ENCODE measurements around the gene PGS1. TPM values are rescaled to one million over a fixed set of nuclear protein-coding genes. Genes with fewer than 3 reads are reported as not detected.

PGS1 gene
- total RNA-seq, 4 donors from 2014 or later, result 30.7 to 45.9 (median 35.6) TPM

GRCh38 chr17:78332991-78333390 is 45.5 kb upstream of the PGS1 start:
- intact Hi-C loops (cut with DNase I), result no loop called here
- peaks cover 6 to 21% (median 15%) of the 10 kb centered on the region in 4 donors for H3K4me1 ChIP-seq
- 82% methylated on average over 4 of the region's 4 CpGs for WGBS
- H3K27ac ChIP-seq (replicated peaks in 1 of 4), result no peak overlapping the region
- H3K4me3 ChIP-seq, result no peak overlapping the region
- DNase-seq (ENCODE audit: extremely low spot score), result no peak
- no peak for TF ChIP-seq POLR2A (IDR thresholded peaks at IDR 0.05; ENCODE audit: low read depth)
- TF ChIP-seq POLR2AphosphoS5 (IDR thresholded peaks at IDR 0.05), result no peak
- no peak for TF ChIP-seq EP300 (IDR thresholded peaks at IDR 0.05)
- no peak for TF ChIP-seq CTCF (IDR thresholded peaks at IDR 0.05)
- H3K27me3 ChIP-seq, result no peaks in the 10 kb centered on the region
- H3K36me3 ChIP-seq, result no peaks in the 10 kb centered on the region
- no peaks in the 10 kb centered on the region for H3K9me3 ChIP-seq

GRCh38 chr17:78335209-78335608 is 43.2 kb upstream of the PGS1 start:
- no peak overlapping the region for H3K27ac ChIP-seq (replicated peaks in 1 of 4)

GRCh38 chr17:78337244-78338109 is 41.0 kb upstream of the PGS1 start:
- Histone ChIP-seq H3K4me1 (peaks cover 14 to 23% (median 17%) of the 10 kb centered on the region in 4 donors), H3K27ac (replicated peaks in 1 of 4) (no peak overlapping the region), H3K27me3 (no peaks in the 10 kb centered on the region), H3K9me3 (no peaks in the 10 kb centered on the region), H3K4me3 (no peak overlapping the region), H3K36me3 (no peaks in the 10 kb centered on the region)
- intact Hi-C loops (cut with DNase I), result no loop called here
- 86% methylated on average over 19 of the region's 19 CpGs for WGBS
- no peak for DNase-seq (ENCODE audit: extremely low spot score)
- TF ChIP-seq CTCF (IDR thresholded peaks at IDR 0.05) (no peak), EP300 (IDR thresholded peaks at IDR 0.05) (no peak), POLR2A (IDR thresholded peaks at IDR 0.05; ENCODE audit: low read depth) (no peak), POLR2AphosphoS5 (IDR thresholded peaks at IDR 0.05) (no peak)

More at GRCh38 chr17:78335209-78335608, 43.2 kb upstream of the PGS1 start:
- no peak for DNase-seq (ENCODE audit: extremely low spot score)
- no peak overlapping the region for H3K4me3 ChIP-seq
- H3K9me3 ChIP-seq, result no peaks in the 10 kb centered on the region
- no peaks in the 10 kb centered on the region for H3K36me3 ChIP-seq
- intact Hi-C loops (cut with DNase I), result no loop called here
- TF ChIP-seq EP300 (IDR thresholded peaks at IDR 0.05) (no peak), CTCF (IDR thresholded peaks at IDR 0.05) (no peak), POLR2AphosphoS5 (IDR thresholded peaks at IDR 0.05) (no peak), POLR2A (IDR thresholded peaks at IDR 0.05; ENCODE audit: low read depth) (no peak)
- peaks cover 6 to 14% (median 8%) of the 10 kb centered on the region in 4 donors for H3K4me1 ChIP-seq
- WGBS, result 91% methylated on average over 11 of the region's 11 CpGs
- no peaks in the 10 kb centered on the region for H3K27me3 ChIP-seq

- H3K36me3 ChIP-seq, result no peaks in the 10 kb centered on the region
- TF ChIP-seq POLR2AphosphoS5 (IDR thresholded peaks at IDR 0.05) (no peak), EP300 (IDR thresholded peaks at IDR 0.05) (no peak), POLR2A (IDR thresholded peaks at IDR 0.05; ENCODE audit: low read depth) (no peak), CTCF (IDR thresholded peaks at IDR 0.05) (no peak)
- H3K27ac ChIP-seq (replicated peaks in 1 of 4), result peak overlapping the region in 1 of 4 donors; percentile 99
- H3K4me3 ChIP-seq, result no peak overlapping the region
- WGBS, result 72% methylated on average over 11 of the region's 11 CpGs
- no peaks in the 10 kb centered on the region for H3K27me3 ChIP-seq
- intact Hi-C loops (cut with DNase I), result no loop called here
- peaks cover 26 to 35% (median 29%) of the 10 kb centered on the region in 4 donors for H3K4me1 ChIP-seq
- no peak for DNase-seq (ENCODE audit: extremely low spot score)
- H3K9me3 ChIP-seq, result no peaks in the 10 kb centered on the region
Measured at GRCh38 chr17:78338486-78339259, 39.8 kb upstream of the PGS1 start.

Measured in esophagus muscularis mucosa (tissue), 4 donors.